Adrenal gland (tissue), 5 donors: Measurements from ENCODE around the gene RDH16.

Experiments
- CTCF ChIP-seq, 6 experiments: fragments of 450-650 bp in 4 of 6; fragments of 200-600 bp in 2 of 6; sonication (generic) in 1 of 6; IDR thresholded peaks; 1 replicate in 5 of 6; 2 replicates in 1 of 6; pipeline versions ENCODE4 v1.5.1 to v1.8.0; 2016 to 2021; ENCODE audit warnings: antibody characterized with exemption in 6 of 6, mild to moderate bottlenecking in 2 of 6, moderate library complexity in 1 of 6
- POLR2A ChIP-seq, 2 donors: fragments of 450-650 bp; IDR thresholded peaks; one replicate each; pipeline ENCODE4 v1.6.1; 2017; ENCODE audit warnings: antibody characterized with exemption in 2 of 2, mild to moderate bottlenecking in 2 of 2, moderate library complexity in 1 of 2
- donor health status: DM: no; HTN: no; CAD: no.

GRCh38 chr12:56954057-56954957 lies 3.1 kb downstream of the RDH16 start:
- no peak for TF ChIP-seq CTCF (IDR thresholded peaks at IDR 0.05)
- TF ChIP-seq POLR2A (IDR thresholded peaks at IDR 0.05): no peak
